ENCODE measurements around the gene PXYLP1.
A peak's percentile ranks its signal among the peaks of the same experiment; 100 is the strongest.
"Not testable (repeated sequence)": the region's sequence is repeated elsewhere in the genome, so short reads cannot be mapped to it uniquely, and the experiment has no call there.

The PXYLP1 gene, protein sequence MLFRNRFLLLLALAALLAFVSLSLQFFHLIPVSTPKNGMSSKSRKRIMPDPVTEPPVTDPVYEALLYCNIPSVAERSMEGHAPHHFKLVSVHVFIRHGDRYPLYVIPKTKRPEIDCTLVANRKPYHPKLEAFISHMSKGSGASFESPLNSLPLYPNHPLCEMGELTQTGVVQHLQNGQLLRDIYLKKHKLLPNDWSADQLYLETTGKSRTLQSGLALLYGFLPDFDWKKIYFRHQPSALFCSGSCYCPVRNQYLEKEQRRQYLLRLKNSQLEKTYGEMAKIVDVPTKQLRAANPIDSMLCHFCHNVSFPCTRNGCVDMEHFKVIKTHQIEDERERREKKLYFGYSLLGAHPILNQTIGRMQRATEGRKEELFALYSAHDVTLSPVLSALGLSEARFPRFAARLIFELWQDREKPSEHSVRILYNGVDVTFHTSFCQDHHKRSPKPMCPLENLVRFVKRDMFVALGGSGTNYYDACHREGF

DNA sequence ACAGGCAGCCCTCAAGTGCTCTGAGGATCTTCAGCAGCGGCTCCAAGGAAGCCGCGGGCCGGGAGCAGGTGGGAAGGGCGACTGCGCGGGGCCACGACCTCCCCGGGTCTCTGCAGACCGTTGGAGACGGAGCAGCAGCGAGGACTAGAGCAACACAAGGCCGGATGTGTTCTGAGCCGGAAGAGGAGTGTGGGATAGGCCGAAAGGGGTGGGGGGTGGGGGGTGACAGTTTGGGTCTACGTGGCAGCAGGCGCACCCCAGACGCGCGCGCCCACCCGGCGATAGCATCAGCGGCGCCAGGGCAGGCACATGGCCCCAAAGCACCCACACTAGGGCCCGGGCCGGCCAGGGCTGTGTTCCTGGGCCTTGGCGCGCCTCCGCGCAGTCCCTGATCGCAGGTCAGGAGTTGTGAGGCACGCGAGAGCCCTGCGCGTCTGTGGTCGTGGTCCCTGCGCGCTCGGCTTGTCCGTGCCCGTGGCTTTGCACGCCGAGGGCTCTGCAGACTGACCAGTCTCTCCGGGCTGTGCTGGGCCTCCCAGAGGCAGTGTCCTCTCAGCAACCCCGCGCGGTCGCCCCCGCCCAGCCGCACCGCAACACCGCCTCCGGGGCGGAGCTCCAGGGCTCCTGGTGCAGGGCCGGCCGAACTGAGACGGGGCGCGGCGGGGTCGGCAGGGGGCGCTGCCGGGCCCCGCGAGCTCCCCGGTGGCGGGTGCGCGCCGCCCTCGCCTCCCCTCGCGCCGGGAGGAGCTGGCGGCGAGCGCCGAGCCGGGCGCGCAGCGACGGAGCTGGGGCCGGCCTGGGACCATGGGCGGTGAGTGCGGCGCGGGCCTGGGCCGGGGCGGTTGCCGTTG is at the start of gene PXYLP1:
PXYLP1 (plus strand) TSS at position 725 of the 851 bp plus-strand sequence. CDS start 28,351 bp downstream, outside the sequence.
- DNase-seq, result peak; percentile 85

DNA sequence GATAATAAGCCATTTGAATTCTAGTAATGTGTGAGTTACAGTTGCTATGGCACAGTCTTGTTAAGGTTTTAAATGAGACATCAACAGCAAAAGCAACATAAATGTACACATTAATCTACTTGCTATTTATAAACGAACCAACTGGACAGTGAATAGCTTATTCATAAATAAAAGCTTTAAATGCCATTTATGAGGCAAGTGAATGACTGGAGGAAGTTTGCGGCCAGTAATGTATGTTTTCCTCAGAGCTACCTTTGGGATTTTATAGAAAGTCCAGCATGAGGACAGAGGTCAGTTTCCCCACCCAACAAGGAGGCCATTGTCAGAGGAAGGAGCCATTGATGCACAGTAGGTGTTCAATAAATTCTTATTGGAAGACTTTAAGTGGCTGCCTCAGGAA is 48.0 kb upstream of the PXYLP1 start:
- DNase-seq, result no peak

DNA sequence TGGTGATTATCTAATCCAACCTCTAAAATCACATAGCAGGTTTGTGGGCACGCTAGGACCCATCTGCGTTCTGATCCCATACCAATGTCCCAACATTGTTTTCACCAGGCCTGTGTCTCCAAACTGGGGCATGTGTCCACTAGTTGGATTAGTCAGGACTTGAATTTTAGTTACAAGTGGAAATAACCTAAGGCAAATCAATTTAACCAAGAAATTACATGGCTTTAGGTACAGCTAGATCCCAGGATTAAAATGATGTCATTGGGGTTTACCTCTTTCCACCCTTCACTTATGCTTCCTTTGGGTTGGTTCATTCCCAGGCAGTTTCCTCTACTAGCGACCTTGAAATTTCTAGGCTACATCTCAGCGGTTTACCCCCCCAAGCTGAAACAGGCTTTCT is 47.2 kb upstream of the PXYLP1 start:
- DNase-seq, result no peak

DNA sequence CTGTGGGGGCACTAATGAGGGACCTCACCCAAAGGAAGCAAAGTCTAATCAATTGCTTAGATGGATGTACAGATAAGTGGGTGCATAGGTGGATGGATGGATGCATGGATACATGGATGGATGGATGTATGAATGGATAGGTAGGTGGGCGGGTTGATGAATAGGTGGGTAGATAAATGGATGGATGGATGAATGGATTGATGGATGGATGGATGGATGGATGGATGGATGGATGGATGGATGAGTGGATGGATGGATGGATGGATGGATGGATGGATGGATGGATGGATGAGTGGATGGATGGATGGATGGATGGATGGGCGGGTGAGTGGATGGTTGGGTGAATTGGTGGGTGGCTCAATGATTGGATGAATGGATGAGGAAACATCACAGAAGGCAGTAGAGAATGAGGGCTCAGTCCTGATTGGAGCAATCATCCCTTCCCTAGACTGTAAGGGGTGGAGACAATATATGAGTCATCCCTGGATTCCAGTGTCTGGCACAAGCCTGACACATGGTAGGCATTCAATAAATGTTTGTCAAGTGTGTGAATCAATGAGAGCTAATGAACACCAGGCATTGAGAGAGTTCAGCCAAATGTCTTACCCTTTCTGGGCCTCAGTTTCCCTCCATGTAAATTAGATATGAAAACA is 40.4 kb upstream of the PXYLP1 start:
- no peak for DNase-seq

DNA sequence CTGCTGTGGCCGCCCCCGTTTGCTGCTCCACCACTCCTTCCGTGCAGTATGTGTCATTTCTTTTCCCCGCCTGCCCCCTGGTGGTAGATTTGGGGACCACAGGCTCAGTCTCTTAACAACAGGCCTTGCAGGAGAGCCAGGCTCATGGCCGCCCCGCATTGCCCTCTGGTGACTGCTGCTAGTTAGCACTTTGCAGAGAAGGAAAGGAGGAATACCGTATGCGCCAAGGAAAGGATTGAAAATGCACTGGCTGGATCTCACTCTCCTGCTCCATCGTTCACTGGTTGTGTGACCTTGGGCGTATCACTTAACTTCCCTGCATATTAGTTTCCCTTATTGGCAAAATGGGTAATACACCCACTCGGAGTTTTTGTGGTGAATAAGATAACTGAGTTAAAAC is 39.3 kb upstream of the PXYLP1 start:
- peak; percentile 94 for DNase-seq

DNA sequence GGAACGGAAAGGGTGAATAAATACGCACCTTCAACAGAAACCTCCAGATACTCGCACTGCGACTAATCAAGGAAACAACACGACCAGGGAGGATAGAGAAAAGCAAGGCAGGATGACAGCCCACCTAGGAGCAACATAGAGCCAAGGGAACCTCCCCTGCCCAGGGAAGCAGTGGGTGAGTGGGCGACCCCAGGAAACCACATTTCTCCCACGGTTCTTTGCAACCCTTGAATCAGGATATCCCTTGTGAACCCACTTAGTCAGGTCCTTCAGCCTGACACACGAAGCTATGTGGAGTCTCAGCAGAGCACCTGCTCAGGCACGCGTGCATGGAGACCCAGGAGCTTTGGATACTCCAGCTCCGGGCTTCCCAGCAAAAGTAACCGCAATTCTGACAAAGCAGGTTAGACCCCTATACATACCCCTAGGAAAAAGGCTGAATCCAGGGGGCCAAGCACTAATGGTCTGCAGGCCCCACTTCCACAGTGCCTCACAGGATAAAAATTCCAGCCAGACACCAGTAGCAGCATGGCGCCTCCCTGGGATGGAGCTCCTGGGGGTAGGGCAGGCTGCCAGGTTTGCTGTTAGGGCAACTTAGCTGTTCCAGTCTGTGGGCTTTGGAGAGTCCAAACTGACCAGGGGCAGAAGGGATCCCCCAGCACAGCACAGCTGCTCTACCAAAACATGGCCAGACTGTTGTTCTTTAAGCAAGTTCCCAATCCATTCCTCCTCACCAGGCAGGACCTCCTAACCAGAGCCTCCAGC is 38.4 kb upstream of the PXYLP1 start:
- no peak for DNase-seq

DNA sequence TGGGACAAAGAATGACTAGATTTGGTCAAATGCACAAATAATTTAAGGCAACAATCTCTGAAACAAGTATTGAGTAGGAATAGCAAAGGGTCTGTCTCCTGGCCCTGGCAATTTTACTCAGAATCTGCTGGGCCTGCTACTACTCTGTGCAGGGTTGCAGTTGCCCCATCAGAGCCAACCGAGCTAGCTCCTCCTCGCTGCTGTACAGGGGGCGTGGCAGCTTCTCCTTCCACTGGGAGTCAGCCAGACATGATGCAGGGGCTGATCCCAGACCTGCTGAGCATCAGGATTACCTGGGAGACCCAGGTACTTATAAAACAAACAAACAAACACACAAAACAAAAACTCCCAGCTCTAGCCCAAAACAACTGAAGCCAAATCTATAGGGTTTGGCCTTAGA is 30.5 kb upstream of the PXYLP1 start:
- DNase-seq, result no peak

DNA sequence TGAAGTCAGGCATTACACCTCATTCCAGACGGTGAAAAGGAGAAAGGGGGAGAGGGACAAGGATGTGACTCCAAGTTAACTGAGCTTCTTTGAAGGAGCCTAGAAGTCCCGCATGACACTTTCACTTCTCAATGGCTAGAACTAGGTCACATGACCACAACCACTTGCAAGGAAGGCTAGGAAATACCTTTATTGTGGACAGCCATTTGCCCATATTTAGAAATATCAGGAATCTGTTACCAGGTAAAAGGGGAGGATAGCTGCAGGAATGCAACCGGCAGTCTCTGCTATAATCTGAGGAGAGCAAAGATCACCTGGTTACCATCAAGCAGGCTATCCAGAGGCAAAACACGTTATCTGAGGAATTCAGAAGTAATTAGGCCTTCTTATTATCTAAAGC is 28.9 kb upstream of the PXYLP1 start:
- no peak for DNase-seq

DNA sequence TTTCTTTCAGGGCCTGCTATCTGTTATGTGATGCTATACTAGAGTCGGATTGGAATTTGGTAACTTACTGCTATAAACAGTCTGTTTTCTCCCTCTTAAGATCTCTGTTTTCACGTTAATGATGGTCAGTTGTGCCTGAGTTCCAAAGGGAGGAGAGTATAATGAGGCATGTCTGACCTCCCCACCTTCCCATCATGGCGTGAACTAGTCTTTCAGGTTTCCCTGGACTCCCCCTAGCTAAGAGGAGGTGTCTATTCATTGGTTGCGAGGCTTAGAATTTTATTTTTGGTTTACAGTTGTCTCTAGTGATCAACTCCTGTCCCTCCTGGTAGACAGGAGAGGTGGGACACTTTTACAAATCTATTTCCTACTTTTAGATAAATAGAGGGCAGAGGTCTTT is 27.8 kb upstream of the PXYLP1 start:
- no peak for DNase-seq

DNA sequence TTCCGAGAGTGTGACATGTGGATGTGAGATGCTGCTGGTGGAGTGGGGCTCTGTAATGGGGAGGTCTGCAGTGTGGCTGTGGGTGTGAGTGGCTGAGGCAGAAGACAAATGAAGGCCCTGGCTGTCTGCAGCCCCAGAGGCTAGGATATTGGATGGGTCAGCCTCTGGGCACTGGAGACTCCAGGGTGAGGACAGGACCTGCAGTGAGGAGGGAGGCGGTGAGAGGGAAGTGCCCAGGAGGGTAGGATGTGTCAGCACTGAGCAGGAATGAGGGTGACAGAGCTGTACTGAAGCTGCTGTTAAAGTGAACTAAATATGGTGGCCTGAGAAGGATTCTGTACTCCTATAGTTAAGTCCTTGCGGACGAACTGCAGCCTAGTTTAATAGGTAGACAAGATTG is 27.3 kb upstream of the PXYLP1 start:
- DNase-seq, result no peak

DNA sequence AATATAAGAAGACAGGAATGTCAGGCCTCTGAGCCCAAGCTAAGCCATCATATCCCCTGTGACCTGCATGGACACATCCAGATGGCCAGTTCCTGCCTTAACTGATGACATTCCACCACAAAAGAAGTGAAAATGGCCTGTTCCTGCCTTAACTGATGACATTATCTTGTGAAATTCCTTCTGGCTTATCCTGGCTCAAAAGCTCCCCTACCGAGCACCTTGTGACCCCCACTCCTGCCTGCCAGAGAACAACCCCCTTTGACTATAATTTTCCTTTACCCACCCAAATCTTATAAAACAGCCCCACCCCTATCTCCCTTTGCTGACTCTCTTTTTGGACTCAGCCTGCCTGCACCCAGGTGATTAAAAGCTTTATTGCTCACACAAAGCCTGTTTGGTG is 20.3 kb upstream of the PXYLP1 start:
- not testable (repeated sequence) for DNase-seq

DNA sequence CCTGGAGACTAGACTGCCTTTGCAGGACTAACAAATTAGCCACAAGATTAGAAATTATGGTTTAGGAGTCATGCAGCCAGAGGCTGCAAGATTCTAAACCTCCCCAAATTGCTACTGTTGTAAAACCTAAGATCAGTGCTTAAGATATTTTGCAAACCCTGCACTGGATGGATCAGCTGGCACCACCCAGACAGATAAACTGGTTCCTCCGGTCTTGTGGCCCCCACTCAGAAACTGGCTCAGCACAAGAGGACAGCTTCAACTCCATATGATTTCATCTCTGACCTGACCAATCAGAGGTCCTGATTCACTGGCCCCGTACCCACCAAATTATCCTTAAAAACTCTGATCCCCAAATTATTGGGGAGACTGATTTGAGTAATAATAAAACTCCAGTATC is 19.5 kb upstream of the PXYLP1 start:
- DNase-seq, result no peak

DNA sequence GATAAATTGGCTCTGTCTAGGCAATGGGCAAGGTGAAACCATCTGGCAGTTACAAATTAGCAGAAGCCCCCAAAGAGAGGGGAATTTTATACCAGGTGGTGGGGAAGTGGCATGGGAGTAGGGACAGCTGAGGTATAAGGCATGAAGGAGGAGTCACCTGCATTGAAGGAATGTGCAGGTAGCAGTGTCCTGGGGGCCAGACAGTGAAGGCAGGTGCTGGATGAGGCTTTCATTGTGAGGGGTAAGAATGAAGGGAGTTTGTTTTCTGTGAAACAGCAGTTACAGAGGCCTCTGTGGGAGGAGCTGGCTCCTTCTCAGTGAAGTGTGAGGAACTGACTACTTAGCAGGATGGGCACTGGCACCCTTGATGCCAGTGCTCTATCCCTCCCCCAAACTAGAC is 19.1 kb upstream of the PXYLP1 start:
- DNase-seq, result no peak

DNA sequence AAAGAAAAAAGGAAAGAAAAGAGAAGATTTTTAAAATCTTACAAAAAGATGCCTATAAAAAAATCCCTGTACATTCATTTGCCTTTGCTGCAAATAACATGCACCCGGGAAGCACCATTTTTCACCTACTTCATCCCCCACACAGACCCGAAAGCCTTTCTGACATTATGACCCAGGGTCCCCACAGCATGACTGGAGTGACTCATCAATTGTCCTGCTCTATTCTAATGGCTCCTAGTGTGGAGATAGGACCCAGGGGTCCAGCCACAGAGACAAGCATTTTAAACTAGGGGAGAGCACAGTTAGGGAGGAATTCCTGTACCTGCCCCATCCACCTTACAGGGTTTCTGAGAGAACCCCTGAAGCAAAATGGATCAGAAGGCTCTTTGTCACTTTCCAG is 14.7 kb upstream of the PXYLP1 start:
- no peak for DNase-seq

DNA sequence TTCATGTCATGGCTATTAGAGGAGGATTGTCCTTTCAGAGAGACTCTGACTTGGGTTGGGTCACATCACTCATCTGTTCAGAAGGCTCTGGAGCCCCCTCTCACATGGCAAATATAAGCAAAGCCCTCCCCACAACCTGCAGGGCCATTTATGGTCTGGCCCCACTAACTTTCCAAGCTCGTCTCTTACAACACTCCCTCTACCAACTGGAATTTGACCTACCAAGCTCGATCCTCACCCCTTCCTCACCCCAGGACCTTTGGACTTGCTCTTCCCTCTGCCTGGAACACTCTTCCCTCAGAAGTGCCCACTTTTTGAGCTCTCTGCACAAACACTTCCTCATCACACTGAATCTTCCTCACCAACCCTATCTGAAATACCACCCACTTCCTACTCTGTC is 14.2 kb upstream of the PXYLP1 start:
- DNase-seq, result no peak

DNA sequence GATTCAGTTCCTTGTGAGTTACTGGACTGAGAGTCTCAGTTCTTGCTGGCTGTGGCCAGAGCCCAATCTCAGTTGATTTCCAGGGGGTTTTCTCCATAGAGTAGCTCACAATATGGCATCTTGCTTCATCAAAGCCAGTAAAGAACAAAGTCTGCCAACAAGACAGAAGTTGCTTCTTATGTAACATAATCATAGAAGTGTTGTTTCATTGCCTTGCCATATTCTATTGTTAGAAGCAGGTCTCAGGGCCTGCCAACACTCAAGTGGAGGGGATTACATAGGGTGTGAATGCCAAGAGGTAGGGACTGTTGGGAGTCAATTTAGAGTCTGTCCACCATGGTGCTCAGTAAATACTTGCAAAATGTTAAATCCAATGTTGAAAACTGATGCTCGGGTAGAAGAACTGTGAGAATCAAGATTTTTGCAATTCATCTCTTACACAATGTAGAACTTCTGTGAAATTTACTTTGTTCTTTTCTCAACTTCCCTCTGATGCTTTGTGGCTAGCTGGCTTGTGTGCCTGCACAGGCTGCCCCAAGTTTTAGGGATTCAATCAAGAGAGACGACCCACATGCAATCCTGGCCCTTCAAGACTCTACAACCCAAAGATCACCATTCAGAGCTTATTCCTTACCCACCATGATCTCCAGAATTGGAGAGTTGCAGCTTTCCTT is 13.3 kb upstream of the PXYLP1 start:
- no peak for DNase-seq

DNA sequence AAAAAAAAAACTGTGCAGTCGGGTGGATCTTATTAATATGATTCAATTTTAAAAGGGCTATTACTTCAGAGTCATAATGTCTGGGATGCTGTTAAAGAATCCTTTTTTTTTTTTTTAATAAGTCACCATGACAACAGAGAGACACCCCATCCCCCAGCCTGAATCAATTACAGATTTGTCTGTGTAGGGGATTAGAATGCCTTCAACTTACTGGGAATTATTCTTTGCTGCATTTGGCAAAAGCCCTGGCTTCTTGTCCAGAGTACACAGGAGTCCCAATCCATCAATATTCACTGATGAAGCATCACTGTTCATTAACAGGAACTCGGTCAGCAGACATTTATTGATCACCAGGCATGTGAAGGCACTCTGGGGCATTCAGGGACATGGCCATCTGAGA is 12.7 kb upstream of the PXYLP1 start:
- DNase-seq, result no peak

DNA sequence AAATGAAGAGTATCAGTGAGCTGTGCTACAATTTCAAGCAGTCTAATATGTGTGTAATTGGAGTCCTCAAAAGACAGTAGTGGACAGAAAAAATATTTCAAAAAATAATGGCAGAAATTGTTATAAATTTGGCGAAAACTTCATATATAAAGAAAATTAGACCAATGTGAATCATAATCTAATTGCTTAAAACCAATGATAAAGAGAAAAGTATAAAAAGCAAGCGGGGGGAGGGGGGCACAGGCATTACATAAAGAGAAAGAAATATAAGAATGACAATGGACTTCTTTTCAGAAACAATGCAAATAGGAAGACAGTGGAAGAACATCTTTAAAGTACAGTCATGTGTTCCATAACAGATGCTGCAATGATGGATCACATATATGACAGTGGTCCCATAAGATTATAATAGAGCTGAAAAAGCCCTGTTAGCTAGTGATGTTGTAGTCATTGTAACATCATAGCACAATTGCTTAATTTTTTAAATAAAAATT is 7.9 kb upstream of the PXYLP1 start:
- DNase-seq, result no peak

DNA sequence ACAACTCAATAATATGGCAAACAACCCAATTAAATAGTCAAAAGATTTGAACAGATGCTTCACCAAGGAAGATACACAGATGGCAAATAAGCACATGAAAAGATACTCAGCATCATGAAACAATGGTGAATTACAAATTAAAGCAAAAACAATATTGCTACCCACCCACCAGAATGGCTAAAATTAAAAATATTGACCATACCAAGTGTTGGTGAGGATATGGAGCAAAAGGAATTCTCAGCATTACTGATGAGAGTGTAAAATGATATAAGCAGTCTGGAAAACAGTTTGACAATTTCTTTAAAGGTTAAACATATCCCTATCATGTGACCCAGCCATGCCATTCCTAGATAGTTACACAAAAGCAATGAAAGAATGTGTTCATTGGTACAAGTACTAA is 5.7 kb upstream of the PXYLP1 start:
- DNase-seq, result no peak

DNA sequence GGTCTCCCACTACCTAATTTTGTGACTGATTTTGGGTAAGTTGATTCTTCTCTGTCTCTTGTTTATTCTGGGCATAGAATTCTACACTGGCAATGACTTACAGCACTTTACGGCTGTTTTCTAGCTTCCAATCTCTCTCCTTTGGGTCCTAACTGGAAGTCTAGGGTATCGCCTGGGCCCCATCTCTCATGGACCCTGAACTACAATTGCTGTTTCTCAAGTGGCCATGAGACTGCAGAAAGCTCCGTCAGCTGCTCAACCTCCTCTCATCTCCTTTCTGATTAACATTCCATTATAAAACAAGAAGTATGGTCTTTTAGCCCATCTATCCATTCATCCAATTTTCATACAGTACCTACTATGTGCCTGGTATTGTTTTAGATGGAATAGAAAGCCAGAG is 4.4 kb upstream of the PXYLP1 start:
- DNase-seq, result no peak

DNA sequence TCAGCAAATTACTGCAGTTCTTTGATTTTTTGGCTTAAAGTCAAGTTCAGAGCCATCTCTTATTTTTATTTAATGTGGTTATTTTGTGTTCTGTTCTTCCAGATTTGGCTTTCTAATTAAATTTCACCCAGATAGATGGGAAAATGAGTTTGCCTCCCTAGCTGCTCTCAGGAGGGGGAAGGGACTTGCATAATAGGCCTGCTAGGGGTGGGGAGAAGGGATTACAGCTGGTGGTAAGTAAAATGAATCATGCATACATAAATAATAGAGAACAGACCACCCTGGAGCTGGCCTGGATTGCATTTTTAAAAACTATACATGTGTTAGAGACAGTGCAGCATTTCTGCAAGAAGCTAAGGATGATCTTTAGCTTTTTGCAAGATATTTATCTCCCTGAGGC is 3.9 kb upstream of the PXYLP1 start:
- DNase-seq, result no peak

DNA sequence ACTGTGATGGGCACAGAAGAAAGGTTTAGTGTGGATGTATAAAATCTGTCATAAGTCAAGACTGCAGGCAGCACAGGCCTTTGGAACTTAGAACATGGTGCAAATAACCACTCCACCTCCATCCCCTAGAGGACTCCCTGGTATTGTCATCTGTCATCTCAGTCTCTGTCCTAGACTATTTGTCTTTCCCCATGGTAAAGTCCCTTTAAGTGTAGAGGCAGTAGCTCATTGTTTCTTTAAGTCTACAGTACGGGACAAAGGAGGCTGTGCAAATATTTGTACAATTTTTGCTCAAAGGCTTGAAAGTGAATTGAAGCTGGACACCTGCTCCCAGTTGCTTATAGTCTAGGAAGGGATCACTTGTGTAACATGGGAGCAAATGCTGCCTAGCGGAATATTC is 3.2 kb upstream of the PXYLP1 start:
- no peak for DNase-seq
